GM12878 (cell line): ENCODE measurements around the gene NCLN. TPM values are rescaled to one million over a fixed set of nuclear protein-coding genes. Genes with fewer than 3 reads are reported as not detected.

Source experiments
- ATAC-seq: fragments of 200-7000 bp; cut with Tn5 transposase; 3 replicates; pipeline ENCODE4 v1.9.1; 2020; ENCODE audit warnings: mild to moderate bottlenecking, moderate library complexity
- BruUV-seq: library from RNA; stranded (reverse); fragments of 400-500 nt; replicated peaks from 2 replicates; lab custom pipeline; 2021; lab: Mats Ljungman, UMichigan
- CTCF ChIA-PET: fragments of 300-600 bp; sonication (Branson Sonifier 250); formaldehyde crosslinking; extraction: SDS; loops from one replicate; lab custom pipeline; 2021; ENCODE audit warnings: inconsistent platforms; lab: Yijun Ruan, JAX
- POLR2A ChIA-PET: fragments of 350-600 bp; formaldehyde crosslinking; extraction: SDS; loops from one replicate; lab custom pipeline; 2021; ENCODE audit warnings: inconsistent platforms; lab: Charles Lee
- RAD21 ChIA-PET: fragments of 300-600 bp; sonication (Branson Sonifier 250); formaldehyde crosslinking; loops from one replicate; lab custom pipeline; 2023; ENCODE audit warnings: antibody characterized with exemption; ENCODE audit not compliant: unreplicated experiment; lab: Charles Lee
- SMC1A ChIA-PET: fragments of 300-600 bp; sonication (Branson Sonifier 250); formaldehyde crosslinking; loops from one replicate; lab custom pipeline; 2023; ENCODE audit not compliant: unreplicated experiment, uncharacterized antibody; lab: Charles Lee
- DNase-seq: peaks from one replicate; pipeline ENCODE4 v3.0.0-alpha.2; 2011; ENCODE audit warnings: low read depth, low spot score
- FAIRE-seq: peaks from 3 replicates; lab custom pipeline; 2011; peaks lifted over from hg19 to GRCh38; lab: Jason Lieb, UNC
- H2AFZ ChIP-seq: 2 replicates; pipeline ENCODE4 v1.6.0; 2011; ENCODE audit warnings: low read depth, low read length, control low read depth; ENCODE audit not compliant: control insufficient read depth
- H3K27ac ChIP-seq: 2 replicates; pipeline ENCODE4 v1.5.1; 2011; ENCODE audit warnings: control low read depth; ENCODE audit not compliant: control insufficient read depth, insufficient read depth
- H3K27me3 ChIP-seq, 2 experiments: replicated peaks in 1 of 2; 2 replicates each; pipeline versions ENCODE4 v1.6.0 to v1.6.1; 2011; ENCODE audit warnings: low read length in 1 of 2; ENCODE audit not compliant: control insufficient read depth in 2 of 2, insufficient read depth in 2 of 2
- H3K36me3 ChIP-seq, 2 experiments: 2 replicates each; pipeline ENCODE4 v1.5.1; 2011; ENCODE audit warnings: low read length in 1 of 2; ENCODE audit not compliant: control insufficient read depth in 2 of 2, insufficient read depth in 2 of 2
- H3K4me1 ChIP-seq: 2 replicates; pipeline ENCODE4 v1.6.1; 2011; ENCODE audit warnings: mild to moderate bottlenecking, low read length, moderate library complexity, mixed read lengths; ENCODE audit not compliant: control insufficient read depth, insufficient read depth
- H3K4me2 ChIP-seq: 2 replicates; pipeline ENCODE4 v1.6.0; 2011; ENCODE audit warnings: control low read depth; ENCODE audit not compliant: control insufficient read depth, insufficient read depth
- H3K4me3 ChIP-seq: fragments of 200-600 bp; sonication (generic); 2 replicates; pipeline ENCODE4 v1.5.1; 2016
- H3K79me2 ChIP-seq: 2 replicates; pipeline ENCODE4 v1.6.0; 2011; ENCODE audit warnings: low read length; ENCODE audit not compliant: control insufficient read depth, insufficient read depth
- H3K9ac ChIP-seq: 2 replicates; pipeline ENCODE4 v1.8.0; 2011; ENCODE audit warnings: low read length, control low read depth, mixed read lengths; ENCODE audit not compliant: control insufficient read depth, insufficient read depth
- H3K9me3 ChIP-seq: replicated peaks from 3 replicates; pipeline ENCODE4 v1.5.1; 2011; ENCODE audit warnings: mild to moderate bottlenecking, low read length; ENCODE audit not compliant: control insufficient read depth, insufficient read depth
- H4K20me1 ChIP-seq: 2 replicates; pipeline ENCODE4 v1.6.0; 2011; ENCODE audit not compliant: control insufficient read depth, insufficient read depth
- CBX5 ChIP-seq: sonication (generic); IDR thresholded peaks from 2 replicates; pipeline ENCODE4 v1.6.1; 2016; ENCODE audit warnings: low read depth, moderate library complexity, mild to moderate bottlenecking, inconsistent platforms
- HCFC1 ChIP-seq: fragments of 150-350 bp; IDR thresholded peaks from 2 replicates; pipeline ENCODE4 v1.6.1; 2014; ENCODE audit warnings: low read length
- HDAC2 ChIP-seq: fragments of 200-600 bp; sonication (generic); IDR thresholded peaks from 2 replicates; pipeline ENCODE4 v1.6.1; 2017
- KLF5 ChIP-seq: fragments of 450-650 bp; IDR thresholded peaks from 2 replicates; pipeline ENCODE4 v1.6.1; 2014; ENCODE audit warnings: mild to moderate bottlenecking; ENCODE audit not compliant: partially characterized antibody
- NFYB ChIP-seq: IDR thresholded peaks from 2 replicates; pipeline ENCODE4 v1.6.1; 2011; ENCODE audit warnings: low read depth, mild to moderate bottlenecking, low read length, improper control_type of control experiment, moderate library complexity; ENCODE audit not compliant: insufficient read depth
- NR2C2 ChIP-seq: IDR thresholded peaks from 2 replicates; pipeline ENCODE4 v1.6.1; 2011; ENCODE audit warnings: borderline replicate concordance, low read depth; ENCODE audit not compliant: control insufficient read depth, insufficient read length
- PRDM15 ChIP-seq: fragments of 450-650 bp; formaldehyde crosslinking; IDR thresholded peaks from 2 replicates; pipeline ENCODE4 v1.4.0; 2020; ENCODE audit warnings: mild to moderate bottlenecking, moderate library complexity
- ZNF207 ChIP-seq: fragments of 450-650 bp; IDR thresholded peaks from 2 replicates; pipeline ENCODE4 v1.6.1; 2014; ENCODE audit warnings: antibody characterized with exemption, mild to moderate bottlenecking, borderline replicate concordance
- whole genome bisulfite sequencing: methylation state at CpG from one replicate; pipeline ENCODE4 v1.1.6; 2016; ENCODE audit warnings: low lambda C conversion rate; ENCODE audit not compliant: insufficient replicate concordance, insufficient coverage; ENCODE audit errors: missing lambda C conversion rate; 5-methylcytosine and 5-hydroxymethylcytosine counted together
- in situ Hi-C: fragments of 300-500 bp; cut with MboI; formaldehyde crosslinking; loops from 9 replicates; pipeline ENCODE4 v1.14.3; 2018; ENCODE audit warnings: mixed read lengths
- intact Hi-C: fragments of 100-400 bp; cut with micrococcal nuclease; formaldehyde crosslinking; loops from one replicate; pipeline ENCODE4 v1.14.2; 2022; ENCODE audit not compliant: unreplicated experiment
- polyA plus RNA-seq, 11 experiments: library from polyadenylated mRNA; depleted of rRNA in 4 of 11; unstranded in 6 of 11; stranded (reverse) in 5 of 11; fragments of >200 nt; fragmentation: Nextera tagmentation in 4 of 11; fragmentation: Illumina TruSeq in 1 of 11; extraction: Ambion mirVana in 4 of 11; extraction: Trizol in 1 of 11; gene quantifications; 1 replicate in 1 of 11; 2 replicates in 10 of 11; pipeline versions ENCODE4 v1.2.1 to v1.2.3, GENCODE V29; 2011 to 2016; ENCODE audit warnings: inconsistent platforms in 2 of 11, missing spikeins in 2 of 11, low read depth in 1 of 11
- total RNA-seq, 4 experiments: library from RNA; depleted of rRNA in 3 of 4; stranded (reverse); fragments of >200 nt in 3 of 4; fragmentation: Illumina TruSeq in 1 of 4; extraction: Trizol in 1 of 4; gene quantifications; 2 replicates each; pipeline versions ENCODE4 v1.2.1 to v1.2.3, GENCODE V29; 2013 to 2021
- TF ChIP-seq, protein P1 (sequence below): fragments of 450-650 bp; formaldehyde crosslinking; IDR thresholded peaks from 2 replicates; pipeline ENCODE4 v1.5.0; 2022; ENCODE audit warnings: mild to moderate bottlenecking, missing genetic modification characterization
- TF ChIP-seq, protein P2 (sequence below): fragments of 450-650 bp; IDR thresholded peaks from 2 replicates; pipeline ENCODE4 v1.6.1; 2016; ENCODE audit warnings: mild to moderate bottlenecking

NCLN gene
- total and polyA plus RNA-seq, 10 of the 15 experiments (the other 5 are each of a cell fraction or from before 2014, with no cell fraction given), result 2.2 to 79.1 (median 36.0) TPM

- Histone ChIP-seq H3K79me2 (peaks cover 1% of the 10 kb centered on the region; the same call in 1 of the 2 replicates), H3K4me1 (no peaks in the 10 kb centered on the region), H4K20me1 (no peaks in the 10 kb centered on the region), H3K27me3 (no peaks in the 10 kb centered on the region), H3K4me2 (no peak overlapping the region), H3K27ac (no peak overlapping the region), H2AFZ (no peak overlapping the region), H3K36me3 (peaks cover 2 to 8% of the 10 kb centered on the region in 2 experiments; a peak in 3 of 4 replicates), H3K9me3 (no peaks in the 10 kb centered on the region), H3K4me3 (no peak overlapping the region), H3K9ac (no peak overlapping the region)
- no TSS peak for BruUV-seq
- no peak for DNase-seq
- no peak for ATAC-seq
- in situ Hi-C loops (no loop called here), intact Hi-C loops (no loop called here)
- ChIA-PET POLR2A (no interaction called here), CTCF (no interaction called here), RAD21 (no interaction called here), SMC1A (no interaction called here)
- 94% methylated on average over 38 of the region's 42 CpGs for WGBS
- FAIRE-seq, result no peak
- TF ChIP-seq NR2C2 (no peak), HDAC2 (no peak), ZNF207 (no peak), CBX5 (no peak), KLF5 (no peak), HCFC1 (no peak), PRDM15 (CRISPR knock-in tag) (no peak), NFYB (no peak)
- TF ChIP-seq, protein P1, sequence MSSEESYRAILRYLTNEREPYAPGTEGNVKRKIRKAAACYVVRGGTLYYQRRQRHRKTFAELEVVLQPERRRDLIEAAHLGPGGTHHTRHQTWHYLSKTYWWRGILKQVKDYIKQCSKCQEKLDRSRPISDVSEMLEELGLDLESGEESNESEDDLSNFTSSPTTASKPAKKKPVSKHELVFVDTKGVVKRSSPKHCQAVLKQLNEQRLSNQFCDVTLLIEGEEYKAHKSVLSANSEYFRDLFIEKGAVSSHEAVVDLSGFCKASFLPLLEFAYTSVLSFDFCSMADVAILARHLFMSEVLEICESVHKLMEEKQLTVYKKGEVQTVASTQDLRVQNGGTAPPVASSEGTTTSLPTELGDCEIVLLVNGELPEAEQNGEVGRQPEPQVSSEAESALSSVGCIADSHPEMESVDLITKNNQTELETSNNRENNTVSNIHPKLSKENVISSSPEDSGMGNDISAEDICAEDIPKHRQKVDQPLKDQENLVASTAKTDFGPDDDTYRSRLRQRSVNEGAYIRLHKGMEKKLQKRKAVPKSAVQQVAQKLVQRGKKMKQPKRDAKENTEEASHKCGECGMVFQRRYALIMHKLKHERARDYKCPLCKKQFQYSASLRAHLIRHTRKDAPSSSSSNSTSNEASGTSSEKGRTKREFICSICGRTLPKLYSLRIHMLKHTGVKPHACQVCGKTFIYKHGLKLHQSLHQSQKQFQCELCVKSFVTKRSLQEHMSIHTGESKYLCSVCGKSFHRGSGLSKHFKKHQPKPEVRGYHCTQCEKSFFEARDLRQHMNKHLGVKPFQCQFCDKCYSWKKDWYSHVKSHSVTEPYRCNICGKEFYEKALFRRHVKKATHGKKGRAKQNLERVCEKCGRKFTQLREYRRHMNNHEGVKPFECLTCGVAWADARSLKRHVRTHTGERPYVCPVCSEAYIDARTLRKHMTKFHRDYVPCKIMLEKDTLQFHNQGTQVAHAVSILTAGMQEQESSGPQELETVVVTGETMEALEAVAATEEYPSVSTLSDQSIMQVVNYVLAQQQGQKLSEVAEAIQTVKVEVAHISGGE (CRISPR knock-in tag), result no peak
- TF ChIP-seq, protein P2, sequence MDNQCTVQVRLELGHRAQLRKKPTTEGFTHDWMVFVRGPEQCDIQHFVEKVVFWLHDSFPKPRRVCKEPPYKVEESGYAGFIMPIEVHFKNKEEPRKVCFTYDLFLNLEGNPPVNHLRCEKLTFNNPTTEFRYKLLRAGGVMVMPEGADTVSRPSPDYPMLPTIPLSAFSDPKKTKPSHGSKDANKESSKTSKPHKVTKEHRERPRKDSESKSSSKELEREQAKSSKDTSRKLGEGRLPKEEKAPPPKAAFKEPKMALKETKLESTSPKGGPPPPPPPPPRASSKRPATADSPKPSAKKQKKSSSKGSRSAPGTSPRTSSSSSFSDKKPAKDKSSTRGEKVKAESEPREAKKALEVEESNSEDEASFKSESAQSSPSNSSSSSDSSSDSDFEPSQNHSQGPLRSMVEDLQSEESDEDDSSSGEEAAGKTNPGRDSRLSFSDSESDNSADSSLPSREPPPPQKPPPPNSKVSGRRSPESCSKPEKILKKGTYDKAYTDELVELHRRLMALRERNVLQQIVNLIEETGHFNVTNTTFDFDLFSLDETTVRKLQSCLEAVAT, result no peak
Measured at GRCh38 chr19:3196064-3196932, 10.6 kb downstream of the NCLN start.
